ENCODE measurements around the gene ARHGAP24. TPM values are rescaled to one million over a fixed set of nuclear protein-coding genes. Genes with fewer than 3 reads are reported as not detected.
"Not testable (repeated sequence)": the region's sequence is repeated elsewhere in the genome, so short reads cannot be mapped to it uniquely, and the experiment has no call there.

Gene ARHGAP24
- total RNA-seq, 1 donor: 32.1 TPM

DNA sequence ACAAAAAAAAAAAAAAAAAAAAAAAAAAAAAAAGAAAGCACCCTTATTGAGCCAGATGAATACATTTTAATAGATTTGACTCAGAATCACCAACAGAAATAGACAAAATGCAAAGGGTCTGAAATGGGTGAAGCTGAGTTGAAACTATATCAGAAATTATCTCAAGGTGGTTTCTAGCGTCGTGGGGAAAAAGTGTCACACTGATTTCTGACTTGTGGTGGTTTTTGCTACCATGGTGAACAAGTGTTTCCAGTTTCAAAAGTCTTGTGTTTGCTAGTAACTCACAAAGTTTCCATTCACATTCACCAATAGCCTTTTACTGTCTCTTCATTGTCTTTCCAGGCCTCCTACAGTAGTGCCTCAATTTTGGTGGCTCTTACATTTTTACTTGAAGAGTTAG, 135.5 kb downstream of the ARHGAP24 start:
- Histone ChIP-seq H3K9me3 (ENCODE audit: low read depth, low read length) (no peaks in the 10 kb centered on the region), H3K27me3 (ENCODE audit: insufficient read depth, low read length) (no peaks in the 10 kb centered on the region), H3K4me3 (ENCODE audit: low read length) (no peak overlapping the region), H3K4me1 (ENCODE audit: insufficient read depth, low read length) (peaks cover 6% of the 10 kb centered on the region)

- Histone ChIP-seq H3K27me3 (ENCODE audit: insufficient read depth, low read length) (no peaks in the 10 kb centered on the region), H3K4me1 (ENCODE audit: insufficient read depth, low read length) (peaks cover 6% of the 10 kb centered on the region), H3K4me3 (ENCODE audit: low read length) (no peak overlapping the region), H3K9me3 (ENCODE audit: low read depth, low read length) (no peaks in the 10 kb centered on the region)
Measured at GRCh38 chr4:85611661-85612060, 136.7 kb downstream of the ARHGAP24 start.

GRCh38 chr4:85613901-85614300, 139.0 kb downstream of the ARHGAP24 start:
- no peak overlapping the region for H3K4me3 ChIP-seq (ENCODE audit: low read length)
- no peaks in the 10 kb centered on the region for H3K9me3 ChIP-seq (ENCODE audit: low read depth, low read length)
- no peaks in the 10 kb centered on the region for H3K27me3 ChIP-seq (ENCODE audit: insufficient read depth, low read length)
- H3K4me1 ChIP-seq (ENCODE audit: insufficient read depth, low read length): no peaks in the 10 kb centered on the region

GRCh38 chr4:85615952-85616351, 141.0 kb downstream of the ARHGAP24 start:
- no peak overlapping the region for H3K4me3 ChIP-seq (ENCODE audit: low read length)
- H3K4me1 ChIP-seq (ENCODE audit: insufficient read depth, low read length): no peaks in the 10 kb centered on the region
- H3K27me3 ChIP-seq (ENCODE audit: insufficient read depth, low read length): no peaks in the 10 kb centered on the region
- H3K9me3 ChIP-seq (ENCODE audit: low read depth, low read length): peaks cover 3% of the 10 kb centered on the region

- Histone ChIP-seq H3K9me3 (ENCODE audit: low read depth, low read length) (peaks cover 5% of the 10 kb centered on the region), H3K4me1 (ENCODE audit: insufficient read depth, low read length) (no peaks in the 10 kb centered on the region), H3K27me3 (ENCODE audit: insufficient read depth, low read length) (no peaks in the 10 kb centered on the region), H3K4me3 (ENCODE audit: low read length) (no peak overlapping the region)
Measured at GRCh38 chr4:85617202-85617601, 142.3 kb downstream of the ARHGAP24 start.

DNA sequence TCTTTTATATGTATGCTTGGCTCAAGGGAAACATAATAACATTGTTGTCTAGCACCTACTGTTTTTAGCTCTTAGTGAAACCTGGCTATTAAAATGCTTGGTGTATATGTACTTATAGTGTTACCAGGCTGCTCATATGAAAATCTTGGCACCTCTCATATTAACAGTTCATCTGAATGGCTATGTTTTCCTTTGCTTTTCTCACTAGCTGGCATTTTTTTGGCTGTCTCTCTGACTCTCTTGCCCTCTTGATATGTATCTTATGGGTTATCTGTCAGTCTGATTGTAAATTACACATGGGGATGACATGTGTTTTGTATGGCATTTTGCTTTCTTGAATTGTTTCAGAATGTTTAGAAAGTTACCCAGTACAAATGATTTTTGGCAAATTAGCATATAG, 158.0 kb downstream of the ARHGAP24 start:
- H3K27me3 ChIP-seq (ENCODE audit: insufficient read depth, low read length): no peaks in the 10 kb centered on the region
- no peaks in the 10 kb centered on the region for H3K4me1 ChIP-seq (ENCODE audit: insufficient read depth, low read length)
- no peak overlapping the region for H3K4me3 ChIP-seq (ENCODE audit: low read length)
- H3K9me3 ChIP-seq (ENCODE audit: low read depth, low read length): no peaks in the 10 kb centered on the region

DNA sequence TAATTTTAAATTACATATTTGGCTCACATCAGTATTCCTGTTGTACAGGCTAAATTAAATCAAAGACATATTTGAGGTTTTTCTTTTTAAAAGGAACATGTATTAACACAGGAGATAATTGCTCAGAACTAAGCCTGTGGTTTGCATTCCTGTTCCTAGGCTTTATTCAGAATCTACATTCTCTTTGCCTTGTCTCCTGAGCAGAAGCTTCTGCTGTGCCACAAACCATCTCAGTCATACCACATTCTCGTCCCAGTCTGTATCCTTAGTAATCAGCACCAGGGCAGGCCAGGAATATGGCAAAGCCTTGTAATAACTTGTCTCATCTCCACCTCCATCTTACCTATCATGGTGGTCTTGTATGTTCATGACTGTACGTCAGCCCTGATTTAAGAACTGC, 162.8 kb downstream of the ARHGAP24 start:
- no peak overlapping the region for H3K4me3 ChIP-seq (ENCODE audit: low read length)
- no peaks in the 10 kb centered on the region for H3K27me3 ChIP-seq (ENCODE audit: insufficient read depth, low read length)
- no peaks in the 10 kb centered on the region for H3K9me3 ChIP-seq (ENCODE audit: low read depth, low read length)
- H3K4me1 ChIP-seq (ENCODE audit: insufficient read depth, low read length): no peaks in the 10 kb centered on the region

DNA sequence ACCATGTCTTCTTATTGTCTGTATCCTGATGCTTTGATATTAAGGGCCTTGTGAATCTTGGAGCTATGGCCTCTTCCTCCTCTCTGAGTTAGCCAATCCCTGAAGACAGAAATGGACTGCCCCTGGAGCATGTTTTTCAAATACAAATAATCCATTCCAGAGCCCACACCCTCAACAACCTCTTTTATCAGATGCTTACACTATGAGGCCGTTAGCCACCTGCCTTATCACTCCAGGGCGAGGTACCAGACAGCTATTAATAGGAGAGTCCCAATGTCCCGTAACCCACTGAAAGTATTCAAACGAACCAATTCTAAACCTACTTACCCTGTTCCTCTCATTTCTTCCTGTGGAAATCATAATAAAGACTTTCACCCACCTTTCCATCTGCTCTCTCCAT, 165.0 kb downstream of the ARHGAP24 start:
- H3K9me3 ChIP-seq (ENCODE audit: low read depth, low read length): no peaks in the 10 kb centered on the region
- no peak overlapping the region for H3K4me3 ChIP-seq (ENCODE audit: low read length)
- no peaks in the 10 kb centered on the region for H3K27me3 ChIP-seq (ENCODE audit: insufficient read depth, low read length)
- H3K4me1 ChIP-seq (ENCODE audit: insufficient read depth, low read length): no peaks in the 10 kb centered on the region

DNA sequence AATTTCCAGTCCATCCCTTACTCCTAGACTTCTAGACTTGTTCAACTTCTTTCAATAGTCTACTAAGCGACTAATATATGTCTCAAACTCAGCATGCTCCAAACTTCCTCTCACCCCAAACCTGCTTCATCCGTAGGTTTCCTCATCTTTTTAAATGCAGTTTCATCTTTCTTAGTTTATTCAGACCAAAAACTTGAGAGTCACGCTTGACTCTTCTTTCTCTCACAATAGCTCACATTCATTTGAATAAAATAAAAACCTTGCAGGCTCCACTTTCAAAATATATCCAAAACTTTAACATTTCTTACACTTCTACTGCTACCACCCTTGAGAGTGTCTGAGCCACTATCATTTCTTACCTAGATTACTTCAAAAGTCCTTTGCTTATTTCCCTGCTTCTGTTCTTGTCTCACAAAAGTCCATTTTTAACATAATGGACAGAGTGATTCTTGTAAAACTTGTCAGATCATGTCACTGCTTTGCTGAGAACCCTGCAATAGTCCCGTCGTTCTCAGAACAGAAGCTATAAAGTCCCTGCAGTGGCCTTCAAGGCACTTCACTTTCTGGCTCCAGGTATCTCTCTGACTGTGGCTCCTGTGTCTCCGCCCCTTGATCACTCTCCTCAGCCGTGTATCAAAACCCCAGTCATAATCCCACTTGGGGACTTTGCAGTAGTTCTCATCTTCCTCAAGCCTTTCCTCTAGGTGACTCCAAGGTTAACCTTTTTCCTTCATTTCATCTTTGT, 167.6 kb downstream of the ARHGAP24 start:
- no peaks in the 10 kb centered on the region for H3K27me3 ChIP-seq (ENCODE audit: insufficient read depth, low read length)
- H3K9me3 ChIP-seq (ENCODE audit: low read depth, low read length): no peaks in the 10 kb centered on the region
- H3K4me3 ChIP-seq (ENCODE audit: low read length): no peak overlapping the region
- H3K4me1 ChIP-seq (ENCODE audit: insufficient read depth, low read length): no peaks in the 10 kb centered on the region

GRCh38 chr4:85644061-85644460, 169.1 kb downstream of the ARHGAP24 start:
- no peak overlapping the region for H3K4me3 ChIP-seq (ENCODE audit: low read length)
- no peaks in the 10 kb centered on the region for H3K9me3 ChIP-seq (ENCODE audit: low read depth, low read length)
- no peaks in the 10 kb centered on the region for H3K4me1 ChIP-seq (ENCODE audit: insufficient read depth, low read length)
- H3K27me3 ChIP-seq (ENCODE audit: insufficient read depth, low read length): no peaks in the 10 kb centered on the region

- Histone ChIP-seq H3K9me3 (ENCODE audit: low read depth, low read length) (no peaks in the 10 kb centered on the region), H3K27me3 (ENCODE audit: insufficient read depth, low read length) (no peaks in the 10 kb centered on the region), H3K4me3 (ENCODE audit: low read length) (no peak overlapping the region), H3K4me1 (ENCODE audit: insufficient read depth, low read length) (no peaks in the 10 kb centered on the region)
Measured at GRCh38 chr4:85650908-85651307, 176.0 kb downstream of the ARHGAP24 start.

DNA sequence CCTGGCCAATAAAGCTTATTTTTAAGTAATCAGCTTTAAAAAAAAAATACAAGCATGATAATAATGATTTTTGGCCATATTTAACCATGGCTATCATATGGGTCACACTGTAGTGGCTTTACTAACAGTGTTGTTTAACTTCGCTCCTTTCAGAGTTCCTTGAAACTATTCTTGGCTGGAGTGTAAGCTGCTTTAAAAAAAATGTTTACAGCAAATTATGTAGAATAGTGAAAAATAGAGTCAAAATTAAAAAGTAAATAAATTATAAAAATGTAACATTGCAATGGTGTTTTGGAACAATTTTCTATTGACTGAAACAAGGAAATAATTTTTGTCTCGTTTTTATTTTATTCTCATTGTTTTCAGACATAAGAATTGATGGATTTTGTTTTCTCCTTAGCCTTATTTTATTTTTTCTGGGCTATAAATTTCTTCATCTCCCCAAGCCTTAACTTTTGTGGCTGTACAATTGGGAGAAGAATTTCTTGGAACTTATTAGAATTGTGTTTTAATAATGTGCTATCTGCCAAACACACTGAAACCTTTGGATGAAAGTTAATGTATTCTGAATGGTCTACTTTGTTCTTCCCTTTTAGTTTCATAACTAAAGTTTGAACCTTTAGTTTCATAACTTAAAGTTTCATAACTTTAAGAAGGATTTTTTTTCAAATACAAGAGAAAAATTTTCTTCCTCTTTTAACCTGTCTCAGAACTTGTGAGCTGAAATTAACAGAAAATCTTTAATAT, 182.0 kb downstream of the ARHGAP24 start:
- no peaks in the 10 kb centered on the region for H3K27me3 ChIP-seq (ENCODE audit: insufficient read depth, low read length)
- H3K4me1 ChIP-seq (ENCODE audit: insufficient read depth, low read length): peaks cover 38% of the 10 kb centered on the region
- H3K4me3 ChIP-seq (ENCODE audit: low read length): no peak overlapping the region
- no peaks in the 10 kb centered on the region for H3K9me3 ChIP-seq (ENCODE audit: low read depth, low read length)

DNA sequence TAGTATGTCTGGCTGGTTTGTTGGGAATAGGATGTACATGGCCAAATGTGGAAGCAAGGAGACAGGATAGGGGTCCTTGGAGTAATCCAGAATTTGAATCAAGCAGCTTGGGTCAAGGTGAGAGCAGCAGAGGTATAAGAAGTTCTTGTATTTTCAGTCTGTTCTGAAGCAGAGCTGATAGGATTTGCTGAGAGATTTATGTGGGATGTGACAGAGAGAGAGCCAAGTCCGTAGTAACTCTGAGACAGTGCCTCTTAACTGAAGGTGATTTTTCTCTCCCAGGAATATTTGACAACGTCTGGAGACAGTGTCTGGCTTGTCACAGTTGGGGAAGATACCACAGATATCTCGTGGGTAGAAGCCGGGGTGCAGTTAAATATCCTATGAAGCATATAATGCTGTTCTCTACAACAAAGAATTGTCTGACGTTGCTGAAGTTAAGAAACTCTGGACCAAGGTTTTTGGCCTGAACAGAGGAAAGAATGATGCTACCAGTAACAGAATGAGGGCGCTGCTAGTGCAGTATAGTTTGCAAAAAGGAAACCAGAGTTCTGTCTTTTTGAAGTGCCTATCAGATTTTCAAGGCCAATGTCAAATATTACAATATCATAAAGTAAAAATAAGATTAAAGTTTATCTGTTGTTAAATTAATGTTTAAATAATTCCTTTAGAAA, 184.0 kb downstream of the ARHGAP24 start:
- Histone ChIP-seq H3K27me3 (ENCODE audit: insufficient read depth, low read length) (no peaks in the 10 kb centered on the region), H3K4me1 (ENCODE audit: insufficient read depth, low read length) (peaks cover 38% of the 10 kb centered on the region), H3K9me3 (ENCODE audit: low read depth, low read length) (no peaks in the 10 kb centered on the region), H3K4me3 (ENCODE audit: low read length) (no peak overlapping the region)

GRCh38 chr4:85659610-85660218, 184.8 kb downstream of the ARHGAP24 start:
- Histone ChIP-seq H3K9me3 (ENCODE audit: low read depth, low read length) (no peaks in the 10 kb centered on the region), H3K4me1 (ENCODE audit: insufficient read depth, low read length) (peaks cover 38% of the 10 kb centered on the region), H3K4me3 (ENCODE audit: low read length) (no peak overlapping the region)

GRCh38 chr4:85666625-85667024, 191.7 kb downstream of the ARHGAP24 start:
- H3K9me3 ChIP-seq (ENCODE audit: low read depth, low read length); H3K27me3 ChIP-seq (ENCODE audit: insufficient read depth, low read length); H3K4me3 ChIP-seq (ENCODE audit: low read length): not testable (repeated sequence)
- peaks cover 18% of the 10 kb centered on the region for H3K4me1 ChIP-seq (ENCODE audit: insufficient read depth, low read length)

More at GRCh38 chr4:85659610-85660218, 184.8 kb downstream of the ARHGAP24 start:
- H3K27me3 ChIP-seq (ENCODE audit: insufficient read depth, low read length): no peaks in the 10 kb centered on the region

Measured in mononuclear cell (primary cell).